ENCODE results near the gene EGLN3.

The EGLN3 gene

GRCh38 chr14:33962016-33962415 lies 11.1 kb upstream of the EGLN3 start:
- DNase-seq, result no peak

GRCh38 chr14:33959692-33960151 lies 8.8 kb upstream of the EGLN3 start:
- no peak for DNase-seq

- DNase-seq, result no peak
Measured at GRCh38 chr14:33958605-33959226, 7.8 kb upstream of the EGLN3 start.

- no peak for DNase-seq
Measured at GRCh38 chr14:33957993-33958392, 7.1 kb upstream of the EGLN3 start.

GRCh38 chr14:33957299-33957698 lies 6.4 kb upstream of the EGLN3 start:
- DNase-seq, result no peak

- no peak for DNase-seq
Measured at GRCh38 chr14:33956640-33957039, 5.8 kb upstream of the EGLN3 start.

GRCh38 chr14:33954016-33954598 lies 3.2 kb upstream of the EGLN3 start:
- DNase-seq, result no peak

GRCh38 chr14:33952541-33952940 lies 1.7 kb upstream of the EGLN3 start:
- DNase-seq, result no peak

GRCh38 chr14:33951183-33951840 lies 438 bp upstream of the EGLN3 start:
- no peak for DNase-seq

GRCh38 chr14:33949411-33949893 lies 1.4 kb downstream of the EGLN3 start:
- DNase-seq, result no peak

- DNase-seq, result no peak
Measured at GRCh38 chr14:33948869-33949408, 1.9 kb downstream of the EGLN3 start.

GRCh38 chr14:33948145-33948868 lies 2.6 kb downstream of the EGLN3 start:
- no peak for DNase-seq

- no peak for DNase-seq
Measured at GRCh38 chr14:33946679-33947476, 4.0 kb downstream of the EGLN3 start.

- no peak for DNase-seq
Measured at GRCh38 chr14:33945210-33946088, 5.4 kb downstream of the EGLN3 start.

GRCh38 chr14:33943096-33943883 lies 7.6 kb downstream of the EGLN3 start:
- DNase-seq, result no peak

- no peak for DNase-seq
Measured at GRCh38 chr14:33941718-33942117, 9.2 kb downstream of the EGLN3 start.

- DNase-seq, result no peak
Measured at GRCh38 chr14:33940561-33941011, 10.3 kb downstream of the EGLN3 start.

GRCh38 chr14:33938131-33938949 lies 12.5 kb downstream of the EGLN3 start:
- DNase-seq, result no peak

GRCh38 chr14:33936391-33936790 lies 14.5 kb downstream of the EGLN3 start:
- DNase-seq, result no peak
